HG02759 (cell line): ENCODE data around the gene BUB3.

Experiments
- ATAC-seq: cut with Tn5 transposase; IDR thresholded peaks from one replicate; pipeline ENCODE4 v1.9.1; 2021; ENCODE audit warnings: mild to moderate bottlenecking, moderate library complexity; ENCODE audit not compliant: unreplicated experiment

The BUB3 gene

DNA sequence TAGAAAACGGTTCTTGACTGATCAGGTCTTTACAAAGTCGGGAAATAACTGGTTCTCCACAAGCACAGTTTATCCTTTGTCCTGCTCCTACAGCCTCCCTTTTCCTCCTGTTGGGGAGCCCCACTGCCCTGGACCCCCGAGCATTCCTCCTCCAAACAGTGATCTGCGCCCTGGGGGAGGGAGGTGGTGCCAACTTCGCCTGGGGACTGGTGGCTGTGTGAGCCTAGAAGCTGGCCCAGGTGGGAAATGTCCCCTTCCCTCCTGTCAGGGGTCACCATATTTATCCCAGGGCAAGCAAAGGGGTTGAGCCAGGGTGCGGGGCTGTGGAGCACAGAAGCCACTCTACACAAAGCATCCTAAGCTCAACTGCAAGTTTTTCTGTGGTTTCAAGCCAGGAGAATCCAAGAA, 13.2 kb upstream of the BUB3 start:
- ATAC-seq, result no peak

GRCh38 chr10:123141791-123142700, 12.2 kb upstream of the BUB3 start:
- ATAC-seq, result no peak

DNA sequence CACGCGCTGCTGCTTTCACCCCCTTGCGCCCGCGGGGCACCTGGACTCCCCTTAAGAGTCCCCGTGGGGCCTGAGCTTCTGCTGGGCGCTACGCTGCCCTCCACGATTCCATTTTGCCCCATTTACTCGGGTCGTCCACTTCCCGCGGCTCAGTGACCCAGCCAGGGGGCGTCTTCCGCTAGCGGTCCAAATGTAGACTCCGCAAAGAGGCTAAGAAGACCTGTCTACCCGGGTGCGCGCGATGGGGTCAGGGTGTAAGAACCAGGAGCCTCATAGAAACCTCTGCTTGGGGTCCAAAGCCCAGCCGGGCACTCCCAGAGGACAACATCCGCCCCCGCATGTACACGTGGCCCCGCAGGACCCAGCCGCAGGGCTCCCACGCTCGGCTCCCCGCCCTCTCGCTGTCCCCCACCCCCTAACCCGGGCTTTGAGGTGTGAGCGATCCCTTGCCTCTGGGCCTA, 11.5 kb upstream of the BUB3 start:
- no peak for ATAC-seq

GRCh38 chr10:123143162-123143824, 10.9 kb upstream of the BUB3 start:
- ATAC-seq, result no peak

- ATAC-seq, result no peak
Observed at GRCh38 chr10:123143825-123144168, 10.4 kb upstream of the BUB3 start.

DNA sequence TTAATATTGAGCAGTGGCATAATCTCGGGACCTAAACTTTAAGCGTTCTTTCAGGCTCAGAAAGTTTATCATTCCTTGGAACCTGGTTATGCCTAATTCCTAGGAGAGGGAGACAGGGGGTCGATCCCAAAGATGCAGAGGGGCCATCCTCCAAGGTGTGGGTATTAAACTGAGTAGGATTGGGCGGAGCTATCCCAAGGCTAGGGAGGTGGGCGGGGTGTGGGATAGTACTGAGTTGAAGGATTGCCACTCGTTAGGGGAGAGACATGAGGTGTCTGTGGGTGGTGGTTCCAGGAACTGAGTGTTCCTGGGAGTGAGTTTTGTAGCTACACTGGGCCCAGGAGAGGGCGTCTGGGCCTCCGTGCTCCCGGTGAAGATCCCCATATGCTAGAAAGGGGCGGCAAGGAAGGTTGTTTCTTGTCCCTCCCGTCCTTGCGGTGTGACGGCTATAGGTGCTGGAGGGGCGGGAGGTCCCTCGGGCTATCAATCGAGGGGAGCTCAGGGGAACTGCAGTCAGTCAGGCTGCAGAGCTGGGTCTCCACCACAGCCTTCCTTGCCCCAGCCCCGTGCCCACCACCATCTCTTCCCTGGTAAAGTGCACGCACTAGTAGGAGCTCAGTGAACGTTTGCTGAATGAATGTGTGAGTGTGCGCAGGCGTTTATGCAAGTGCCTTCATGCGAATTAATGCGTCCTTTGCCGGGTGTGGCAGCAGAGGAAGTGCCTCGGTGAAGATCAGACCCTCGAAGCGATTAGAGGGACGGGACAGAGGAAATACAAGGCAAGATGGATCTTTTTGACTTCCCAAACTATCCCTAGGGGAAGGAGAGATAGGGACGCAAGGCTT, 9.3 kb upstream of the BUB3 start:
- ATAC-seq, result no peak

- ATAC-seq, result no peak
Observed at GRCh38 chr10:123145542-123146012, 8.6 kb upstream of the BUB3 start.

- no peak for ATAC-seq
Observed at GRCh38 chr10:123146013-123146893, 7.9 kb upstream of the BUB3 start.

- ATAC-seq, result no peak
Observed at GRCh38 chr10:123146894-123147634, 7.1 kb upstream of the BUB3 start.

DNA sequence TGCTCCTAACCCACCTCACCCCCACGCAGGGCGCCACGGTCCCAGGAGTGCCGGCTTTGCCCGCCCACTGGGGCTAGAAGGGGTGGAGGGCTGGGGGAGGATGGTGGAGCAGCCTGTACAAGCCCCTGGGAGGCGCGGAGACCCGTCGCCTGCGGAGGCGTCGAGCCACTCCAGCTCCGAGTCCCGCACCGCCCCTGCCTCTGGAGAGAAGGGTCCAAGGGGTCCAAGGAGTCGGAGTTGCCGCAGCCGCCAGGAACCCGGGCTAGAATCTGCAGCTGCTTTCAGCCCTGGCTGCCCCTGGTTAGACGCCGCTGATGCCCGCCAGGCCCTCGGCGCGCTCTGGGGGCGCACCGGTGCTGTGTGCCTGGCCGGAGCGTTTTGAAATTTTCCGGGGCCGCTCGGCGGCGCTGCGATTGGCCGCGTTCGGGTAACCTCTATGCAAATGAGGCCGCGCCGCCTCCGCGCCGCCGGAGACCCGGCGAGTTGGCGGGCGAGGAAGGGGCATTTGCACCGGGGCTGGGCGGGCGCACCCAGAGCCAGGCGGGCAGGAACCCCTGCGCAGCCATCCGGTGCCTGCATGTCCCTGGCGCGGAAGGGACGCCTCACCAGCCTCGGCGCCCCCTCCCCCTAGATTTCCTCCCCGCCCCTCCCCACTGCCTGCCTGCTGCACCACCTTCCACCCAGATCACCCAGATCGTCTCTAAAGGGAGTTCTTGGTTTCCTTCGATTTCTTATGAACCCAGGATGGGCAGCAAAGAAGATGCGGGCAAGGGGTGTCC, 6.4 kb upstream of the BUB3 start, which contains the start of gene HMX2:
Gene HMX2 (plus strand): TSS at position 502 of the 779 bp plus-strand sequence. CDS start 243 bp downstream, at position 745.
- peak; percentile 48 for ATAC-seq

- ATAC-seq, result no peak
Observed at GRCh38 chr10:123148414-123149161, 5.6 kb upstream of the BUB3 start.

DNA sequence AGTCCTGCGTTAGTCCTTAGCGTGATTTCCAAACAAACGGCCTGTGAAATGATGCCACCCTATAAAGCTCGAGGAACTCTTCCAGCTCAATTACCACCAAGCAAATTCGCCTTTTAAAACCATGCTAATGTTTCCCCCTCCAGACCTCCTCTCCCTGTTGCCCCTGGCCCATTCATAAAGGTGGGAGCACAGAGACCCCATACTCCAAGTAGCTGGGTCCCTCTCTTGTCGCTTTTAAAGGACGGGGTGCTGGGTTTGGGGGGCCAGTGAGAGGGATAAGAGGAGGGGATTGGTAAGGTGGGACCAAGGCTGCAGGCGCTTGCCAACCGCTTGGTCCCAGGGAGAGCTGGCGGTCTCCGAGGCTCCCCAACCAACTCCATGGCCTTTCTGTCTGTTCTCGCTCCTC, 5.0 kb upstream of the BUB3 start:
- no peak for ATAC-seq

DNA sequence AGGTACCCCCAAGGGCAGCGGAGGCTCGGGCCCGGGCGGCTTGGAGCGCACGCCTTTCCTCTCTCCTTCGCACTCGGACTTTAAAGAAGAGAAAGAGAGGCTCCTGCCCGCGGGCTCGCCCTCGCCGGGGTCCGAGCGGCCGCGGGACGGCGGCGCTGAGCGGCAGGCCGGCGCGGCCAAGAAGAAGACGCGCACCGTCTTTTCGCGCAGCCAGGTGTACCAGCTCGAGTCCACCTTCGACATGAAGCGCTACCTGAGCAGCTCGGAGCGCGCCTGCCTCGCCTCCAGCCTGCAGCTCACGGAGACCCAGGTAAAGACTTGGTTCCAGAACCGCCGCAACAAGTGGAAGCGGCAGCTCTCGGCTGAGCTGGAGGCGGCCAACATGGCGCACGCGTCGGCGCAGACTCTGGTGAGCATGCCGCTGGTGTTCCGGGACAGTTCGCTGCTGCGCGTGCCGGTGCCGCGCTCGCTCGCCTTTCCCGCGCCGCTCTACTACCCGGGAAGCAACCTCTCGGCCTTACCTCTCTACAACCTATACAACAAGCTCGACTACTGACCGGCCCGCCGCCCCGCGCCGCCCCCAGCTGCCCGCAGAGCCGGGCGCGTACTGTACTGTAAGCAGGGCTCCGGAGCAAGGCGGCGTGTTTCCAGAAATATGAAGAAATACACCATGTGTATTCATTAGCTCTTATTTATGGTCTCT, 4.5 kb upstream of the BUB3 start:
- no peak for ATAC-seq

DNA sequence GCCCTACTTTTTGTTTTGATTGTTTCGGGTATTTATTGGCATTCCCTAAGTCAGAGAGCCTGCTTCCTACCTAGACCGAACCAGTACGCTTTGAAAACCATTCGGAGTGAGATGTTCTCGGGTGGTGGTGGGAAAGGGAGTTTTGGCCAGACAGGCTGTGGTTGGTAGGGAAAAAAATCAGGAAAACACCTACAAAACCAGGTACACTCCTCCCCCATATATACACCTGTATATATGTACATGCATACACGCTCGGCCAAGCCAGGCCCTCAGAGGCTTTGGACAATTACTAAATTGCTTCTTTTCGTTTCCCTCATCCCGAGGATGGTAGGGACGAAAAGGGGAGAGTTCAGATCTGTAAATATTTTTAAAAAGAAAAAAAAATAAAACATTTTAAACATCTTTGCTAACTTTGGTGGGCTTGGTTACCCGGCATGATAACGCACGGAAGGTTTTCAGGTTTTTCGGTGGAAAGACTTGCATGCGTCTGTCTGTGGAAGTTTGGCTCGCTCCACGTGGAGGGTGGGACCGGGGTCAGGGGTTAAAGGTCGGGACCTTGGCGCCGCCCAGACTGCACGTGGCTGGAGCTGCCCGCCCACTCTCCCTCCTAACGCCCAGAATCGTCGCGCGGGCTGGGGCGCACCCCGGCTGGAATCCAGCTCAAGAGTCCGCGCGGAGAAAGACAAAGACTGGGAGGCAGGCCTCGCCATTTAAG, 3.8 kb upstream of the BUB3 start:
- ATAC-seq, result no peak

GRCh38 chr10:123150986-123151736, 3.0 kb upstream of the BUB3 start:
- no peak for ATAC-seq

GRCh38 chr10:123151737-123152135, 2.5 kb upstream of the BUB3 start:
- ATAC-seq, result no peak
